HG03097 (cell line): ENCODE data around the gene GLIPR1.
A peak's percentile ranks its signal among the peaks of the same experiment; 100 is the strongest.
"Not testable (repeated sequence)": the region's sequence is repeated elsewhere in the genome, so short reads cannot be mapped to it uniquely, and the experiment has no call there.

Source experiments
- ATAC-seq: cut with Tn5 transposase; IDR thresholded peaks from one replicate; pipeline ENCODE4 v1.9.1; 2021; ENCODE audit not compliant: unreplicated experiment, low FRiP score

GLIPR1 gene

DNA sequence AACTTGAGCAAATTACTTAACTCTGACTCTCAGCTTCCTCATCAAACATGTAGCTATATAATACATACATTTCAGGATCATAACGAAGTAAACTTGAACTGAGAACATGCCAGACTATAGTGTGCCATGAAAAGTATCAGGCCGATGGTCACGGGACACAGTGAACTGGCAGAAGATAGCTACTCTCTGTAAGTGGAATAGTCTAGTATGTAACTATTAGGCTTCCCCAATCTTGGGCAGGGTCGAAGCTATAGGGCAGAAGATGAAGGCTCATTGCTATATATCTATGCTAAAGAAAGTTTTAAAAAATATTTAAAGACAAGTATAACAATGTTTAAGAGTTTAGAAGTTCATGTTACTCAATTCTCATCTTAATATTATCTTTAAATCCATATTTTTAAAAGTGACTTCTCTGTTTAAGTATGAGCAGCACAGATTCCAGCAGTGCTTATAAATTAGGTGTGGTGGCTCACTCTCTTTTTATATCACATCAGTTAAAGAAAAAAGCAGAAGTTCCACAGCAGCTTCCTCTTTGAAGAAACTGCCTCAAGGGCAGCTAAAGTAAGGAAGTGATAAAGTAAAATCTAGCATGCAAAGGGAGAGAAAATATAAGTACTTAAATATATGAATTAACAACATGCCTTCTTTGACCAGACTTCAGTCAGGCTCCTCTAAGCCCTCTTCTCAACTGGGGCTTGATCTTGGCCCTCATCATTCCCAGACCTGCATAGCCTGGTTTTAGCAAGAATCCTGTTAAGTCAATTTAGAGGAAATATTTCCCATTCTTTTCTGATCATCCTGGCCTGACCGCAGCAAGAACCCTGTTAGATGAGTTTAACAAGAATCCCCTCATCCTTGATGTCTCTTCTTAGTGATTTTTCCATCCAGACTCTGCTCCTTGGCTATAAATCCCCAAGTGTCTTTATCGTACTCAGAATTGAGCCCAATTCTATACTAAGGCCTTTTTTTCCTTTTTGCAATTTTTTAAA is 8.4 kb upstream of the GLIPR1 start:
- ATAC-seq, result no peak

DNA sequence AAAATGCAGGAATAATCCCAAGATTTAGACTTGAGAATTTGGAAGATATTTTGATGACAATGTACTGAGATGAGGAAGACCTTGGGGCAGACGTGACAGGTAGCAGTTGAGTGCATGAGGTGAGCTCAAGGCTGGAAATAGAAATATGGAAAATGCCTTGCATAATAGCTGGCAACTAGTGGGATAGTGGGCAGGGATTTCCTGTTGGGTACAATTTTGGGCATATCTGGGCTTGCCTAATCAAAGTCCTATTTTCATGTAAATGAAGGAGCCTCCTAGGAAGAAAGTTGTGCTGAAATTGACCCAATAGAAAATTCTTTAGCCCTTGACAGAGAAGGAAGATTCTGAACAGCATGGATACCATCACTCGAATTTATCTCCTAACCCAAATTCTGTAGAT is 6.4 kb upstream of the GLIPR1 start:
- no peak for ATAC-seq

DNA sequence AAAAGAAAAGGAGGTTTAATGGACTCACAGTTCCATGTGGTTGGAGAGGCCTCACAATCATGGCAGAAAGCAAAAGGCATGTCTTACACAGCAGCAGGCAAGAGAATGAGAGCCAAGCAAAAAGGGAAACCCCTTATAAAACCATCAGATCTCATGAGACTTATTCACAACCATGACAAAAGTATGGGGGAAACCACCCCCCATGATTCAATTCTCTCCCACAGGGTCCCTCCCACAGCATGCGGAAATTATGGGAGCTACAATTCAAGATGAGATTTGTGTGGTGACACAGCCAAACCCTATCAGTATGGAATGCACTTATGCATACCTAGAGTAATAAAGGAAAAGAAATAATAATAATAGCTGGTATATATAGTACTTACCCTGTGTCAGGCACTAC is 4.5 kb upstream of the GLIPR1 start:
- ATAC-seq, result no peak

DNA sequence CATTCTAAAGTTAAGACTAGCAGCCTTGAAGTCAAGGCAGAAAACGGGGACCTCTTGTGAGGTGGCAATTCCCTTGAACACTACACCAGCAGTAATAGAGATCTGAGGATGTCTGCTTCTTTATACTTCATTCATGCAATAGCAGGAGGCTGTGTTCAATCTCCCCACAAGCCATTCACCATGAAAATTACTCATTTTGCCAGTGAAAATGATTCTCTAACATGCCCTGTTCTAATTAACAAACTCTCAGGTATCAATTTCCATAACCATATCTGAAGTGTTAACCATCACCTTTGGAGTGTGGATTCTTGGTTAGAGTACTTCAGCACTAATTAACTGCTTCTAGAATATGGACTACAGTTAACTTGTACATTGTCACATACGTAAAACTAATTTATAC is 3.4 kb upstream of the GLIPR1 start:
- no peak for ATAC-seq

DNA sequence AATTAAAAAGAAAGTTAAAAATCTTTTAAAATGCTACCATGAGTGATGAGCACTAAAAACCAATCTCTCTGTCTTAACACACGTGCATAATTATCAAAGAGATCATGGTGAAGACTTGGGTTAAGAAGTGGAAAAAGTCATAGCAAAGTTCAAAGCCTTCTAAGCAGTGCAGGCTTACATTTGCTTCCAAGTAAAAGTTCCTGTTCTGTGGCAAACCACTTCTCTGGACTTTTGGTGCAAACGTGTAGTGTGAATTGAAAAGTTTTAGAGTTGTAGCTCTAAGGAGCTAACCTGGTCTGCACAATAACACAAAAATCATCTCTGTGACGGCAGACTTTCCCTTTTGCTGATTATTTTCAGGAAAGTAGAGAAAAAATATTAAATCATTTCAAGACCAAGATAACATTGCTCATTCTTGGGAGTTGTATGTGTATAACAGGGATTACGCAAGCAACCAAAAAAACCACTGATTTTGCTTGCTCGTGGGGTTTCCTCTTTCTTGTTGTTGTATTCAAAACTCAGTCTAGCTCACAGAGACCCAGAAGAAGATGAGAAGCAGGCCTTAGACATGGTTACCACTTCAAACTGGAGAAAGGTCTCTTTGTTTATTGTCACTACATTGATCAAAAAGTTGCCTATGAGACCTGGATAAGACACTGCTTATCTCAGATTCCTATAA is 2.3 kb upstream of the GLIPR1 start:
- ATAC-seq, result no peak

DNA sequence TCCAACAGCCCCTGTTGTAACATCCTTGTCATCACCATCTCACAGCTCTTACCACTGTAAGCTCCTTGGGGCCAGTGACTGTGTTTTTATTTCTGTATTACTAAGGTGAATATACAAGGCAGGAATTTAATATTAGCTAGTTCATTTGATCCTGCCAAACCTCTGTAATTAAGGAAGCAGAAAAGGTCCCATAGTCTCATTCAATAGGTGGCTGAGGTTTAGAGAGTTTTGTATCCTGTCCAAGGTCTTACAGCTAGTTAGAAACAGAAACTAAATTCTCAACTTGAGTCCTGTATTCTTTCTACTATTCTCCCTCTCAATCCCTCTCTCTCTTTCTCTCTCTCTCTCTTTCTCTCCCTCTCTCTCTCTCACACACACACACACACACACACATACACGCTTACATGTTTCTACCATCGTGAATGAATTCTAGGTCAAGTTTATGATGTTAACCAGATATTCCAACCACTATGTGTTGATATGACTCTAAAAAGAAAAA is 543 bp upstream of the GLIPR1 start:
- peak; percentile 41 for ATAC-seq

DNA sequence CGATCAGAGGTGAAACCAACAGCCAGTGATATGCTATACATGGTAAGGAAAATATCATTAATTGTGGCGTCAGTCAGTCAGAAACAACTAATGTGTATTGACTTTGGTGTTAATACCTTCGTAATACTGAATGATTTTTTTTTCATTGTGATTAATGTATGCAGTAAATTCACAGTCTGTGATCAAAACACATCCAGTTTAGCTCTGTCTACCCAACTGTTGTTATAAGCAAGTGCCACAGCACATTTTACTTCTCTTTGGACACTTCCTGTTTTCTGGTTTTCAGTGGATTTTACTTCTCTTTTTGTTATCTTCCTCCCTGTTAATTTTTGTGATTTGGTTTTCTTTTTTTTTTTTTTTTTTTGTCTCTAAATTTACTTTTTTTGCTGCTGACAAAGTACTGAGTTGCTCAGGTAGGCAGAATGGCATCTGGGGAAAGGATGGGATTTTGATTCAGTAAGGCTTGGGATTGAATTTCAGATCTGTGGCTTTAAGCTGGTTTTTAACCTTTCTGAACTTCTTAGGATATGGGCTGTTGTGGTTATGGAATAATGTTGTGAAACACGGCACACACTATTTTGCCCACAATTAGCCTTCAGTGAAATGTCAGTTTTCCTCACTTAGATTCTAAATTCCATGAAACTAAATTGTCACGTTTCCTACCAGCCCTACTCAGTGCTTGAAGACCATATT is 604 bp downstream of the GLIPR1 start:
- peak; percentile 2 for ATAC-seq

DNA sequence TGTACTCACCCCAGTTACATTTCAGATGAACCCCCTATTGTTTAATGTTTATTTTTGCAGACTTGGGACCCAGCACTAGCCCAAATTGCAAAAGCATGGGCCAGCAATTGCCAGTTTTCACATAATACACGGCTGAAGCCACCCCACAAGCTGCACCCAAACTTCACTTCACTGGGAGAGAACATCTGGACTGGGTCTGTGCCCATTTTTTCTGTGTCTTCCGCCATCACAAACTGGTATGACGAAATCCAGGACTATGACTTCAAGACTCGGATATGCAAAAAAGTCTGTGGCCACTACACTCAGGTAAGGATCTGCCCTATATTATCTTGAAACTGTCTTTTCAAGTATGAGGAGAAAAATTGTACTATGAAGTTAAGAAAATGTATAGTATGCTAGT is 1.2 kb downstream of the GLIPR1 start:
- ATAC-seq, result no peak

DNA sequence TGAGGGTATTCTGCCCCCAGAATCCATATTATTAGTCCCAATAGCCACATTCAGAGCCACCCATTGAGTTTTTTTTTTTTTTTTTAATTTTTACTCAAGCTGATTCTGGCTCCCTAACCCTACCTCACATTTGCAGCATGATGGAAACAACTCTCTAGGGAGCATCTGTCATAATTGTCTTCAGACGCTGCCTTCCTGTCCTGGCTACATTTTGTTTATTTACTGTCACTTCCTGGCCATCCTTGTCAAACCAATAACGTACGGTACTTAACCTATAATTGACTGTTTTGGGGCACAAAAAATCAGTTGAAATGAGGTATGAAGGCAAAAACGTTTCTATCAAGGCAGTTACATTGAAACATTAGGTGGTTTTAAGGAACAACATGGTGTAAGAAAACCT is 2.1 kb downstream of the GLIPR1 start:
- no peak for ATAC-seq

DNA sequence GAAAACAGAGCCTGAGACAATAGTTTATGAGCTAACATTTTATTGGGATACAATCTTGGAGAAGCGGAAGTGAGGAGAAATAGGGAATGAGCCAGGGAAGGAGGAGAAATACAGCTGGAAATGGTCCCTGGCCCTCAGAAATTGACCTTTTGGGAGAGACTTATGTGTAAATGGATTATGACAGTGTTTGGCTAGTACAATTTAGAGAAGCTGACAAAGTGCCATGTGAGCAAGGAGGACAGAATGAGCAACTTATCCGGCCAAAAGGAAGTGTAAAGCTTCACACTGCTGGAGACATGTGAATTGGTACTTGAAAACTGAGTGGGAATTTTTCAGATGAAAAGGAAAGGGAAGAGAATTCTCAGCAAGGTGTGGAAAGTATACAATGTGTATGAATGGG is 2.9 kb downstream of the GLIPR1 start:
- ATAC-seq, result no peak

DNA sequence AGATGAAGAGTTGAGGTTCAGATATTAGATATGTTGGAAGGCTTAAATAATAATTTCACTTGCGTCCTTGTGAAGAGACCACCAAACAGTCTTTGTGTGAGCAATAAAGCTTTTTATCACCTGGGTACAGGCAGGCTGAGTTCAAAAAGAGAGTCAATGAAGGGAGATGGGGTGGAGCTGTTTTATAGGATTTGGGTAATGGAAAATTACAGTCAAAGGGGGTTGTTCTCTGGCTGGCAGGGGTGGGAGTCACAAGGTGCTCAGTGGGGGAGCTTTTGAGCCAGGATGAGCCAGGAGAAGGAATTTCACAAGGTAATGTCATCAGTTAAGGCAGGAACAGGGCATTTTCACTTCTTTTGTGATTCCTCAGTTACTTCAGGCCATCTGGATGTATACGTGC is 3.9 kb downstream of the GLIPR1 start:
- not testable (repeated sequence) for ATAC-seq

DNA sequence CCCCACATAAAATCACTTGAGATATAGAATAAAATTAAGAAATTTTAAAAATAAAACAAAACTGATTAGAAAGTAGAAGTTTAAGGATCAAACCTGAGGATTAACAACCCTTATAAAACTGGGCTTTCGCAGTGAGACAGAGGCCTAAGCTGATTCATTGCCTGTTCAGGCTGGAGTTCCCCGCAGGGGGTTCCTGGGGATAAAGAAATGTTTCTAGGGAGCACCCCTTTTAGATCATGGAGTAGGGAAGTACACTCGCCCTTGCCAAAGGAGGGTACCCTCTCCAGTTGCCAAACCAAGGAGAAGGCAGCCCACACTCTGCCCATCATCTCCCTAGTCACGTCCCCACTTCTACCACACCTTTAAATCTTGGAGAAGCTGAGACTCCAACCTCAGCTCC is 6.8 kb downstream of the GLIPR1 start:
- ATAC-seq, result no peak

DNA sequence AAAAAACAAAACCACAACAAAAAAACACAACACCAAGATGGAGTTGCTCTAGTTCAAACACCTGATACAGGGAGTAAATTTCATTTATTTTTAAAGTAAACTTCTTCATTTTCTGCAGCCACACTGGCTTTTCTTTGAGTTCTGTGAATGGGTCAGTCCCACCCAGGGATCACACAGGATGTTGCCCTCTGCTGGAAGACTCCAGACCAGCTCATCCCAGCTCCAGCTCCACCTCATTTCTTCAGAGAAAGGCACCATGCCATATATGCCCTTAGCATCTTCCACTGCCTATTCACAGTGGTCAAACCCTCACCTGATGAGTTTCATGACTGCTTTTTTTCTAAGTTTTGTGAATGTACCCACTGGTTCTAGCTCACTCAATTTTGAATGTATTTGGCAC is 8.0 kb downstream of the GLIPR1 start:
- no peak for ATAC-seq

DNA sequence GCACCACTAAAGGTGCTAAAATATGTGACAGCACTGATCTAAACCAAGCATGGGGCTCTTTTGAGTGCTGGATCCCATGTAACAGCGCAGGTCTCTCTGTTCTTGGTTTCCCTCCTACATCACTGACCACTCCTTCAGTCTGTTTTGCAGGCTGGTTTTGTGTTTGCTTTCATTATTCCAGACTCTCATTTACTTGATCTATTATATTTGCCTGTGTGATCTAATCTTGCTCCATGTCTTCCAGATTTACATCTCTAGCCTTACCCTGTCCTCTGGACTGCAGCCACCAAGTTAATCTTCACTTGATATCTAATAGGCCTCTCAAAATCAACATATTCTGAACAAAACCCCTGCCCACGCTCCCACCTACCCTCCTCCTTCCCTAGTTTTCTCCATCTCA is 8.6 kb downstream of the GLIPR1 start:
- no peak for ATAC-seq

DNA sequence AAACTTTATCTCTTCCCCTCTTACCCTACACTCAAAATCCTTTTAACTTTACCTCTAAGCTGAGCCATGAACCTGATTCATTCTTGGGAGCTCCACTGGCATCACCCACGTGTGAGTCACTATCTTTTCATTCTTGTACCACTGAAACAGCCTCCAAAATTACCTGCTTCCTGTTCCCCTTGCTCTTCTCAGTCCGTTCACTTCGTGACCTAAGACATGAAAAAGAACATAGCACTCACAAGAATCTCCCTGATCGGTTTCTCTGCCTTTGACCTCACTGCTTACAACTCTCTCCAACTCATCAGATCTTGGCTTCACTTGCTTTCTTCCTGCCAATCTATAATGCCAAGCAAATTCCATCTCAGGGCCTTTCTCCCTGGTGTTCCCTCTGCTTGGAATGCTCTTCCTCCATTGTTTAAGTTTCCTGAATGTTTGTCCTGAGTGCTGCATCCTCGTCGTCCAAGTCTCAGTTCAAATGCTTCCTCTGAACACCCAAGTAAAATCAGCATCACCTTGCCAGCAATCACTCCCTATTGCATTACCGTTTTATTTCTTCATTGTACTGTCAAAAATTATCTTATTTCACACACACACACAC is 9.2 kb downstream of the GLIPR1 start:
- peak; percentile 61 for ATAC-seq

DNA sequence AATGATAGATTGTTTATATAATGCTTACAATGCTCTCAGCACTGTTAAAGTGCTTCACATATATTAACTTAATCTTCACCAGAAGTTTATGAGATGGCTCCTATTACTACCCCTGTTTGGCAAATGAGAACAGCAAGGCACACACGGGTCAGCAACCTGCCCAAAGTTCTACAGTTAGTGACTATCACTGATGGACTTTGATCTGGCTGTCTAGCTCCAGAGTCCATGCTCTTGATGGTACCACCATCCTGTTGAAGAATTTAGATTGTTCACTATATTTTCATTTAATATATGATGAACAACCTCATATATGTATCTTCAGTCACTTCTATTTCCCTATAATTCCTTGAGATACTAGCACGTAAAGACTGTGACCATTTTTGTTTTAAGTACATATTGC is 10.6 kb downstream of the GLIPR1 start:
- no peak for ATAC-seq

DNA sequence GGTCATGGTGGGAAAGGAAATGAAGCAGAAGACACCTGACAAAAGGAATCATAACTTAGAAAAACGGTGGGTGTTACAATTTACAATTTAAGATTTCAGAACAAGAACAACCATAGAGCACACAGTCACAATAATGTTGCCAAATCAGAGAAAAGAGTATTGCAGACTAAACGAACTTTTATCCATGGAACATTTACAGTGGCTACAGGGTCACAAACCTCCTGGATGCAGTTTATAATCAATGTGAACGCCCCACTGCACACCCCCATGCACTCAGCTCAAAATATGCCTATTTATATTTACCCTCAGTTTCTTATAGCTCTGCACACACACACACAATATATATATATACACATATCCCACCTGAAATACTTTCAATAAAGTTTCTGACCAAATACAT is 22.9 kb downstream of the GLIPR1 start:
- no peak for ATAC-seq

DNA sequence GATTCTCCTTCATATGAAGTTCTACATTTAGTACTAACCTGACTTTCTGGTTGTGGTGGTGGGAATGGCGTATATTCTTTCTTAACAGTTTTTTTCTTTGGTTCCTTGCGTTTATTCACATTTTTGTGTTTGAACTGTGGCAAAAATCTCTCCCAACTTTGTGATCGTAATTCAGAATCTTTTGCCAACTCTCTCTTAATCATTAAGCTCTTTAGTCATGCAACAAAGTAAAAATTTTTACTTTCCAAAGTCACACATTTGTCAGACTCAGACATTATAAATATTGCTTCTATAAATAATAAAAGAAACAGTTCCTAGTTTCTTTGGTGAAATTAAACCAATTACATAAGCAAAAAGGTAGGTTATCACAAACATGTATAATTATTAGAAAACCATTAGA is 23.3 kb downstream of the GLIPR1 start:
- no peak for ATAC-seq

DNA sequence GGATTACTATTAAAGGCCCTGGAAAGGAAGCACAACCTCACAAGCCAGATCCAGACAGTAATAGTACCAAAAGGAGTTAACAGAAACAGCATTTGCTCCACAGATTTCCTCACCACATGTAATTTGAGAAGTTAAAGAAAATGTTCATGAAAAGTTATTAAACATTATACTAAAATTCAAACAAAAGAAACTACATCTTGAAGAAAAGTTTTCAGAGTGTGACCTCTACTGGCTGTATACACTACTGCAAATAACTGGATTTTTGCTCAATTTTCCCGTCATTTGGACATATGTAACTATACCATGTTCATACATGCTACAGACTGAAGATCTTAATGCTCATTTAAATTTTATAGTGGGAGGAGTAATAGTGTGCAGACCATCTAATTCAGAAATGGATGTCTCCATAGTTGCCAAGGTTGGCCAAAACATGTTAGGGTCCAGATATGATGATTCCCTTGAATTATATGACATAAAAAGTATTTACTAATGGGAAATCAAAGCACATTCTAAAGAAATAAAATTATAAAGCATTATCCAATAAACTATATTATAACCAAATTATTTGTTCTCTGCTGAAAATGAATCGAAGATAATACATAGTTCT is 25.3 kb downstream of the GLIPR1 start:
- no peak for ATAC-seq

DNA sequence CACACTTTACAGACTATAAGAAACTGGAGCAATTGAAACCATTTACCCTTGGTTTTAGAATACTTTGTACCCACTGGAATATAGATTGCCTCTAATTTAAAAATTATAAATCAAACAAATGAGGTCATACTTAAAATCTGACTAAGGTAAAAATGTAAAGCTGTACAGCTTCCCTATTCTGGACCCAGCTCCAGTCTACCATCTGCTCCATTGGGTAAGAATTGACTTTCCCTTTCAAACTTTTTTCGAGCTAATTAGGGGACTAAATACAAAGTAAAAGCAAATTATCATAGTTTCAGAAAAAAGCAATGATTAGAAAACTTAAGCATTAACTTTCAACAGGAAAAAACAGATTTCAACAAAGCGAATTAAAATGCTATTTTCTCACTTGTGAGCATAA is 26.5 kb downstream of the GLIPR1 start:
- ATAC-seq, result no peak
